Fibroblast of skin of right quadriceps (primary cell): ENCODE data around the gene ATP1A3.
A peak's percentile ranks its signal among the peaks of the same experiment; 100 is the strongest.

Source experiments
- DNase-seq: peaks from one replicate; pipeline ENCODE4 v3.0.0-alpha.2; 2013

The ATP1A3 gene

DNA sequence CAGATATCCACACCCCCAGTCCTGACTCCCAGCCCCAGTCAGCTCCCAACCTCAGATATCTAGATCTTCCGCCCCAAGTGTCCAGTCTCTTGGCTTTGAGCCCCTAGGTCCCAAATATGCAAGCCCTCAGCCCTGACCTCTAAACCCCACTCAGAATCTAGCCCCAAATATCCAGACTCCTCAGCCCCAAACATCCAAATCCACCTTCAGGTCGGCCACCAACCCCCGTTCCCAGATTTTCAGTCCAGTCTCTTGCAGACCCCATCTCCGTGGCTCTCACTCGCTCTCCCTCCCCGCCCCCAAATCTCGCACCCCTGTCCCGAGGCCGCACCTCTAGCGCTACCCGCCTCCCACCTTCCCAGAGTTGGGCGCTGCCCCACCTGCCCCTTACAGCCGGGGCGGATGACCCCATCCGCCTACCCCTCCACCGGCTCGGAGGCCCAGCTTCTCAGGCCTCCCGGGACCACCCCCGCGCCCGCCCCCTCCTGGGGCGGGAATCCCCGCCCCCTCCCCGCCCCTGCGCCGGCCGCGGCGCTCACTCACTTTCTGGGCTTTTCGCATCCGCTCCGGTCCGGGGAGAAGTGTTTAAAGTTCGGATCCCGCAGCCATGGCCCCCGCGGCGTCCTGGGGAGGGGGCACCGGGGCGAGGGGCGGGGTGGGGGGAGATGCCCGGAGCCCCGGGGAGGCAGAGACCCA is 66.4 kb downstream of the ATP1A3 start:
- no peak for DNase-seq

DNA sequence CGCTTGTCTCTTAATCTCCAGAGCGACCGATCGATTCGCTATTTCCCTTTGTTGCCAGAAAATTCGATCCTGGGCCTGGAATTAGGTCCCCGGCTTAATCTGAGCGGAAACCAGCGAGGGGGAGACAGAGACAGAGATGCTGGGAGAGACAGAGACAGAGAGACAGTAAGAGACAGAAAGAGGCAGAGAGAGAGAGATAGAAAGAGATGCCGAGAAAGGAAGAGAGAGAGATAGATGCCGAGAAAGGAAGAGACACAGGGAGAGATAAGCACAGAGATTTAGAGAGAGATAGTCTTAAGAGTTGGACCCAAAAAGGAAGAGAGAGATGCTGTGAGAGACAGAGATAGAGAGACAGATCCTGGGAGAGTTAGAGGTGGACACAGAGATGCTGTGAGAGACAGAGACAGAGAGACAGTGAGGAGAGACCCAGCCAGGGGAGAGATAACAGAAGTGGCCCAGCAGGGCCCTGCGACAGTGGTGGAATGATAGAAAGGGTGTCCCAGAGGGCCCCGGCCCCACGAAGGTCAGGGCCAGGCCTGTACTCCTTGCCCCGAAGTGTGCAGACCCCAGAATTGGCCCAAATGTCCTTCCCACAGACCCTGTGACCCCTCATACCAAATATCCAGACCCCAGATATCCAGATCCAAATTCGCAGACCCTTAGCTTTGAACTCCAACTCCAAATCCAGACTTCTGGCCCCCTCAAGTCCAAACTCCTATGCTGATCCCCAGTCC is 67.1 kb downstream of the ATP1A3 start:
- no peak for DNase-seq

DNA sequence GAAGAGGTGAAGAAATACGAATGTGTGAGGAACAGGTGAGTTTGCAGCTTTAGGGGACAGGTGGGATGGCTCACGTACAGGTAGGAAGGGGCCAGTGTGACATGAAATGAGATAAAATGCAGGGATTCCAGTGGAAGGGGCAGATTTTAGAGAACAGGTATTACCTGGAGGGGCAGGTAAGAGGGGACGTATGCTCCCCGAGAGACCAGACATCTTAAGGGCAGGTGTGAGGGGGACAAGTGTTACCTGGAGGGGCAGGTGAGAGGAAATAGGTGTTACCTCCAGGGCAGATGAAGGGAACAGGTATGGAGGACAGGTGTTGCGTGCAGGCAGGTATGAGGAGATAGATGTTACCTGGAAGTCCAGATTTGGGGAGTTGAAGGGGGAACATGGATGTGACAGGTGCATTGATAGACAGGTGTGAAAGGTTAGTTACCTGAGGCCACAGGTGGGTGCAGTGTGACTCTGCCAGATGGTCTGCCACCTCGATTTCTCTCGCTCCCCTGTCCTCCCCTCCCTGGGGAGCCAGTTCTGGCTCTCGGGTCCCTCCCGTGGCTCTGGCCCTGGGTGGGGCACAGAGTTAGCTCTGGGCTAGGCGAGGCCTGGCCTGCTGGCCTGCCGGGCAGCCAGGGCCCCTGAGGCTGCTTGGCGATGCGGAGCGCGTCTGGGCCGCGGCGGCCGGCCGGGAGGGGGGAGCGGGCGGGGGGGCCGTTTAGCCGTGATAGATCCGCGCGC is 67.8 kb downstream of the ATP1A3 start:
- no peak for DNase-seq

DNA sequence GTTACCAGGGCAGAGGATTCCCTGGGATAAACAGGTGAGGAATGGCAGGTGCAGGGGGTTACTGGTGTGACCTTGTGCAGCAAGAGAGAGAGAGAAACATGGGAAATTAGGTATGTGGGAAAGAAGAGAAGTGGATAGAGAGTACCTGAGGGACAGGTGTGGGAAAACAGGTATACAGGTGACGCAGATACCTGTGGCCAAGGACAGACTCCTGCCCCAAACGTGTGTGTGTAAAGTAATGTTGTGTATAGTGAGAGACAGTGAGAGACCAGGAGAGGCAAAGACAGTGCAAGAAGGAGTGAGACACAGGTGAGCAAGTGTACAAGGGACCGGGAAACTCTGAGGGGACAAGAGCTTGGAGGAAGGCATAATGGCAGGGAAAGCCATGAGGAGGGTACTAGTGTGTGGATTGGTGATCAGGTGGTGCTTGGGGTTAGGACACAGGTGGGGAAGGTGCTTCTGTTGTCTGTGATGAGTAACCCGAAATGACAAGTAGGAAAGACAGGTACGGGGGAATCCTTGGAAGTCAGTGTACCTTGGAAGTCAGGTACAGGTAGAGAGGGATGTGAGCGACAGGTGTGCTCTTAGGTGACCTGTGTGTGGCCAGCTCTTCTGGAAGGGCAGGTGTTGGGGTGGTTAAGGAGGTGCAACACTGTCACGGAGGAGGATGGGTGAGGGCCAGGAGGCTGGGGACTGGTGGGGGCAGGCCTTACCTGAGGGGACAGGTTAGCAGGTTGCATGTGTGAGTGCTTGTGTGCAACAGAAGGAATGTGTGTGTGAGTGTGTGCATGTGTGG is 68.6 kb downstream of the ATP1A3 start:
- DNase-seq: no peak

DNA sequence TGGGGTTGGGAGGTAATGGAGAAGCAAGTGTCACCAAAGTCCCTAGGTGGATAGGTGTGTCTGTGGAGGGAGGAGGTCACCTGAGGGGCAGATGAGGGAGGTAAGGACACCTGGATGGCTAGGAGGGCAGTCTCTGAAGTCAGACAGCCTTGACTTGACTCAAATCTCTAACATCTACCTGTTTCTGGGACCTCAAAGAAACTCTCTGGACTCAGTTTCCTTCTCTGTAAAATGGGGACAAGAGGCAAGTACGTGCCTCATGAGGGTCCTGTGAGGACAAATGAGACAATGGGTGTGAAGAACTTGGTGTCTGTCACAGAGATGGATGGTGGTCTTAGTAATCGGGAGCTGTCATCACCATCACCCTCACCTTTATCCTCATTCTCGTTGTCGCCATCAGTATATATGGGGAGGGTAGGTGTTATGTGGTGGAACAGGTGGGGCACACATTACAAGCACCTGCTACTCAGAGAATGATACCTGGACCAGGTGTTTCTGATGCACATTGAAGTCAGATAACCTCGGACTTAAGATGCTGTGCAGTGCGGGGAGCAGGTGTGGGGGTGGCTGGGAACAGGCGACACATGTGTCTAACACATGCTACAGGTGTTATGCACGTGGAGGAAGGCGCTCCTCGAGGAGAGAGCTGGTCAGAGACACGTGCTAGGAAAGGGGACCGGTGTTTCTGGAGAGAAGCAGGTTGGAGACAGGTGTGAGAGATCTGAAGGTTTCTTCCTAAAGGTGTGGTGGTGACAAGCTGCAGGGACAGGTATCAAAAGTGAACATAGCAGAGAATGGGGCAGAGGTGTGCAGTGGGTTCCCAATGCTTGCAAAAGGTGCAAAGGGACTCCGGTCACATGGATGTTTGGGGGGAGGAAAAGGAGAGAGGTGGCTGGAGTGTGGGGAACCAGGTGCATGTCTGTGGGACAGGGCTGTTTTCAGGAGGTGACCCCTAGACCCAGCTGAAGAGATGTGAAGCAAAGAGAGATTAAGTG is 69.6 kb downstream of the ATP1A3 start:
- DNase-seq: no peak

DNA sequence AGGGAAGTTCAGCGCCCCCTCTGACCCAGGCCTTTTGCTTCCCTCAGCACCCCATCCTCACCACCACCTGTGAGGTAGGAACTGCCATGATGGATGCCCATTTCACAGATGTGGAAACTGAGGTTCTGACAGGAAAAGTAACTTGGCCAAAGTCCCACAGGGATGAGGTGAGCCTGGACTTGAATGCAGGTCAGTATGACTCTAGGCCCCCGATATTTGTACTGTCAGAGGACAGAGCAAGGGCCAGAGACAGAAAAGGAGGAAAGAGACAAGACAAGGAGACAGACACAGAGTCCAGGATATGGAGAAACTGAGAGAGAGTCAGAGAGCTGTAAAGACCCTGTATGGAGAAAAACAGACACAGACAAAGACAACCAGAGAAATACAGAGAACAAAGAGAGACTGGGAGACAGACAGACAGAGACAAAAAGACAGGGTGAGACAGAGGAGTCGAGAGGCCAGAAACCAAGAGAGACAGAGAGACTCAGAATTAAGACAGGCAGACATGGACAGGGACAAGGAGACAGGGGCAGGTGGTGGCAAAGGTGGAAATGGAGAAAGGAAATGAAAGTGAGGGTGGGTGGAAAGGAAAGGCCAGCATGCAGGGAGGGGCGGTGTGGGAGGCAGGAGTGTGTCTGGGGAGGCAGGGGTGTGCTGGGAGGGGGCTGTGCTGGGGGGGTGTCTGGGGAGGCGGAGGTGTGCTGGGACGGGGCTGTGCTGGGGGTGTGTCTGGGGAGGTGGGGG is 70.8 kb downstream of the ATP1A3 start:
- DNase-seq: no peak

DNA sequence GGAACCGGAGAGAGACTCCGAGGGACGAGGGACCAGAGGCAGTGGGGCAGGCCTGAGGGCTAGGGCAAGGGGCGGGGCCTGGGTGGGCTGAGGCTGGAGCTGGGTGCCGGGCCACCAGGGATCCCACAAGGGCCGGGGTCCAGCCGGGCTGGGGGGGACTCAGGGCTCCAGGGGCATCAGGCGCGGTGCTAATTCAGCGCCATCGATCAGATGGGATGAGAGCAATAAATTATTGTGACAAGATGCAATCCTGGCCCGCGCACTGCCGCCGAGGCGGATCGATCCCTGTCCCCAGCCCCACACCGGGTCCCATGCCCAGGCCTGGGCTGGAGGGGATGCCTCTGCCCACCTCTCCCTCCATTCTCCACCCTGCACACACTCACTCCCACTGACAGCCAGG is 71.4 kb downstream of the ATP1A3 start:
- no peak for DNase-seq

DNA sequence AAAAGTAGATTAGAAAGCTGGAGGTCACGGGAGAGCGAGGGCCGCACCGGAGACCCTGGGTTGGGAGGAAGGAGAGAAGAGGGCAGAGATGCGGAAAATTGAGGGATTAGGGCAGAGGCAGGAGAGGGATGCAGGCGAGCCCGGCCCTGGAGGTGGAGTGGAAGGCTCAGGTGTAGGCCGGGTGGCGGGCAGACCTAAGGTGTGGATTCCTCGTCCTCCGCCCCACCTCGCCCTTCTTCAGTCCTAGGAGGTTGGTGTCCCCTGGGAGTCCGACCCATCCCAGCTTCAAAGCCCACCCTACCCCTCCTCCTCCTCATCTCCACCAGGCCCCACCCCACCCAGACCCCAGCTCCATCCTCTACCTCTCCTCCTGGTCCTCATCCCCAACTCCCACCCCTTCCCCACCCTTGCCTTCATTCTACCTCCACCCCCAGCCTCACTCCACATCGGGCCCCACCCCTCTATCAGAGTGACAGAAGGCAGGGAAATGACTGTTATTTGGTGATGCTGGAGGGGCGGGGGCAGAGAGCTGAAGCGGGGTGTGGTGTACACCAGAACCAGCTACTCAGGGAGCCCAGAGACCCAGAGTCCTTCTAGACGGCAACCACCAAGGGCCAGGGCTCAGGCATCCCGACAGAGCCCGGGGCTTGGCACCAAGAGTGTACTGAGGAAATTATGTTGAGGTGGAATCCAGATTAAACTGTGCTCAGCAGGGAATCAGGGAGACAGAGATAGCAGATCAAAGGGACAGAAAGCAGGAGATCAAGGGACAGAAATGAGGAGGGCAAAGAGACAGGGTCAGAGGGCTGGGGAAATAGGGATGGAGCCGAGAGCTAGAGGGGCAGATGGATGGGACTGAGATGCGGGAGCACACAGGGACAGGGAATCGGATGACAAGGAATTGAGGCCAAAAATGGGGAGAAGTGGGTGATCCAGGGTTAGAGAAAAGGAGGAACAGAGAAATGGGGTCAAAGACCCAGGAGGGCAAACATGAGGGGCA is 72.2 kb downstream of the ATP1A3 start:
- DNase-seq: no peak

DNA sequence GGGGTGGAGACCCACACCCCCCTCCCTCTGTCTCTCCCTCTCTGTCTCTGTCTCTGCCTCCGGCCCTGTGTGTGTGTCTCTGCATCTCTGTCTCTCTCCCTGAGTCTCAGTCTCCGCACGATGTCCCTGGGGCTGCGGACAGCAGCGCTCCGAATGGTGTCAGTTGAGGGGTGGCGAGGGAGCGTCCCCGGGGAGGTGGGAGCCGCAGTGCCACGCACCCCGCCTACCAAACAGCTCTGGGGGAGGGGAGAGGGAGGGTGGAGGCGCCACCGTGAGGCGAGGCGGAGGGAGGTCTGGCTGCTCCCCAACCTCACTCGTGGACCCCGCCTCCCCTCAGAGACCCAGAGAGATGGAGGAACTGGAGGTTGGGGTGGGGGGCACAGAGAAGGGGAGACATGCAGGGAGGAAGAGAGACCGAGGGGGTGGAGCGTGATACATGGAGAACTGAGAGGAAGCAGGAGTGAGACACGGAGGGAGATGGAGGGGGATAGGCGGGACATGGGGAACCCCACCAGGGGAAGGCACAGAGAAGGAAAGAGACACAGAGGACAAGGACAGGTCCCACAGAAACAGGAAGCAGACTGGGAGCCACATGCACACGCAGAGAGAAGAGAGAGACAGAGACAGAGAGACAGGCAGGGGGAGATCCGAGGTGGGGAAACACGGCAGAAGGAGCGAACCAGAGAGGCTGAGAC is 73.0 kb downstream of the ATP1A3 start:
- no peak for DNase-seq

DNA sequence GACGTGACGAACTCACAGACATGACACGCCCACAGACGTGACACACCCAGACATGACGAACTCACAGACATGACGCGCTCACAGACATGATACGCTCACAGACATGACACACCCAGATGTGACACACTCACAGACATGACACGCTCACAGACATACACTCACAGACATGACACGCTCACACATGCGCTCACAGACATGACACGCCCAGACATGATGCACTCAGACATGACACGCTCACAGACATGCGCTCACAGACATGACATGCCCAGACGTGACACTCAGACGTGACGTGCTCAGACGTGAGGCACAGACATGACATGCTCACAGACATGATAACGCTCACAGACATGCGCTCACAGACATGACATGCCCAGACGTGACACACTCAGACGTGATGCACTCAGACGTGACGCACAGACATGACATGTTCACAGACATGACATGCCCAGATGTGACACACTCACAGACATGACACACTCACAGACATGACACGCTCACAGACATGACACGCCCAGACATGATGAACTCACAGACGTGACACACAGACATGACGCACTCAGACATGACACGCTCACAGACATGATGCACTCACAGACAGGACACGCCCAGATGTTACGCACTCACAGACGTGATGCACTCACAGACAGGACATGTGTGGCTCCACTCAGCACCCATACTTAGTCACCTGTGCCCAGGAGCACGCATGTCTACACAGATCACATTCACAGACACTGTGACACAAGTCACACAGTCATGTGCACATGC is 73.9 kb downstream of the ATP1A3 start:
- DNase-seq: no peak

DNA sequence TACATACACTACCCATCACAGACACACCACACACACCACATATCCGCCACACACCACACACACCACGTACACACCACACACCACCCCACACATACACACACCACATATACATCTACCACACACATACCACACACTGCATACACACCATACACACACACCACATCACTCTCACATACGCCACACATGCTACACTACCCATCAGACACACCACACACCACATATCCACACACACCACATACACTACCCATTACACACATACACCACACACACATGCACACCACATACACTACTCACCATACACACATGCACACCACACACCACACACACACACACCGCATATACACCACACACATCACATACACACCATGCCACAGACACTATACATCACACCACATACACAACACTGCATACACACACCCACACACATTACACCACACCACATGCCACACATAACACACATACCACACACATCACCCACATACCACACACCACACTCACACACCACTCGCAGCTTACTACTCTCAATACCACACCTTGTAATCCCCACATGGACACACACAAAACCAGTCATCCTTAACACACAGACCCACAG is 75.3 kb downstream of the ATP1A3 start:
- peak; percentile 16 for DNase-seq

DNA sequence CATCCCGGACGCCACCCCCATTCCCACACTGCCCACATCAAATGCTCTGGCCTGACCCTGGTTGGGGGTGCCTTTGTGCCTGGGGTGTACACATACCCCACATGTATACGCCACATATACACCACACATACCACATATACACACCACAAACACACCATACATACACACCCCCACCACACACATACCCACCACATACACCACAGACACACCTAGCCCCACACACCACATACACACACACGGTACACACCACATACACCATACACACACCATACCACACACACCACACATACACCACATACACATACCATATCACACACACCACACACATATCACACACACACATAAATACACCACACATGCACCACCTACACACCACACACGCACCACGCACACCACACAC is 75.9 kb downstream of the ATP1A3 start:
- no peak for DNase-seq

DNA sequence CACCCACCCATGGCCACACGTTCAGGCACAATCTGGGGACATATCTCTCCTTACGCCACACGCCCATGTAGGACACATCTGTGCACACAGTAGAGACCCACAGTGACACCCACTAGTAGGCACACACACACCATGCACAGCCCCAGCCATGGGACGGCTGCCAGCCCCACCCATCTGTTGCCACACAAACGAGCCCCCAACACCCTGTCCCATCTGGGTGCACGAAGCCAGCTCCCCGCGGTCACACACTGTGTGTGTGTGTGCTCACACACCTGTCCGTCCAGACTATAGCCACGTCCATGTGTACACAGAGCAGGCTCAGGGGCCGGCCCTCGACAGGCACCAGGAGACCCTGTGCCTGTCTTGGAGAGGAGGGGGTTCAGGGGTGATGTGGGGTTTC is 76.4 kb downstream of the ATP1A3 start:
- no peak for DNase-seq
